Dendritic cell treated with granulocyte-macrophage colony-stimulating factor and Interleukin-4, amounts not matched to agents 40 ng/mL and 50 ng/mL, for 4 days (primary cell): ENCODE data around the gene RNF2.

ENCODE experiments used
- H3K27ac Mint-ChIP-seq: one replicate; pipeline ENCODE4 v1.8.0; 2022; ENCODE audit warnings: mild to moderate bottlenecking, mixed read lengths
- H3K27me3 Mint-ChIP-seq: one replicate; pipeline ENCODE4 v1.8.0; 2022; ENCODE audit warnings: mild to moderate bottlenecking, mixed read lengths
- H3K36me3 Mint-ChIP-seq: one replicate; pipeline ENCODE4 v1.8.0; 2022; ENCODE audit warnings: low read depth, mixed read lengths
- H3K4me1 Mint-ChIP-seq: one replicate; pipeline ENCODE4 v1.8.0; 2022; ENCODE audit warnings: low read depth, mixed read lengths
- H3K4me3 Mint-ChIP-seq: one replicate; pipeline ENCODE4 v1.8.0; 2022; ENCODE audit warnings: mild to moderate bottlenecking, moderate library complexity, mixed read lengths
- H3K9me3 Mint-ChIP-seq: one replicate; pipeline ENCODE4 v1.8.0; 2022; ENCODE audit warnings: mixed read lengths
- intact Hi-C: fragments of 100-400 bp; cut with micrococcal nuclease; formaldehyde crosslinking; loops from one replicate; pipeline ENCODE4 v1.15.0; 2022

RNF2 gene

DNA sequence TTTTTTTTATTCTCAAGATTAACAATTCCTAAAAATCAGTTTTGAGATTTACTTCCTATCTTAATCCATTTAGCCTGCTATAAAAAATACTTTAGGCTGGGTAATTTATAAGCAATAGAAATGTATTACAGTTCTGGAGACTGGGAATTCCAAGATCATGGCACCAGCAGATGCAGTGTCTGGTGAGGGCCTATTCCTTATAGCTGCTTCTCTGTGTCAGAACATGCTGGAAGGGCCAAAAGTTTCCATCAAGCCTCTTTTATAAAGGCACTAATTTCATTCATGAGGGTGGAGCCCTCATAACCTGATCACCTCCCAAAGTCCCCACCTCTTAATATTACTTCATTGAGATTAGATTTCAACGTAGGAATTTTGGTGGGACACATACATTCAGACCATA lies 41.7 kb downstream of the RNF2 start:
- Mint-ChIP-seq H3K36me3 (peaks cover 42% of the 10 kb centered on the region), H3K4me3 (no peak overlapping the region), H3K9me3 (peaks cover 5% of the 10 kb centered on the region), H3K4me1 (peaks cover 12% of the 10 kb centered on the region), H3K27ac (no peak overlapping the region), H3K27me3 (no peaks in the 10 kb centered on the region)
- intact Hi-C loops, result no loop called here

- intact Hi-C loops, result no loop called here
- H3K4me1 Mint-ChIP-seq, result peaks cover 12% of the 10 kb centered on the region
These were observed 42.4 kb downstream of the RNF2 start for GRCh38 chr1:185087746-185088145.

GRCh38 chr1:185091480-185091879 lies 46.1 kb downstream of the RNF2 start:
- Mint-ChIP-seq H3K4me1 (peaks cover 6% of the 10 kb centered on the region), H3K9me3 (peaks cover 5% of the 10 kb centered on the region), H3K27me3 (no peaks in the 10 kb centered on the region), H3K36me3 (peaks cover 72% of the 10 kb centered on the region), H3K4me3 (no peak overlapping the region), H3K27ac (no peak overlapping the region)
- intact Hi-C loops, result no loop called here

More at GRCh38 chr1:185087746-185088145, 42.4 kb downstream of the RNF2 start:
- peaks cover 46% of the 10 kb centered on the region for H3K36me3 Mint-ChIP-seq
- peaks cover 5% of the 10 kb centered on the region for H3K9me3 Mint-ChIP-seq
- H3K27ac Mint-ChIP-seq, result no peak overlapping the region
- H3K4me3 Mint-ChIP-seq, result no peak overlapping the region
- H3K27me3 Mint-ChIP-seq, result no peaks in the 10 kb centered on the region

GRCh38 chr1:185094761-185095160 lies 49.4 kb downstream of the RNF2 start:
- H3K4me3 Mint-ChIP-seq, result no peak overlapping the region
- no peak overlapping the region for H3K27ac Mint-ChIP-seq
- H3K36me3 Mint-ChIP-seq, result peaks cover 78% of the 10 kb centered on the region
- H3K9me3 Mint-ChIP-seq, result no peaks in the 10 kb centered on the region
- intact Hi-C loops, result no loop called here
- H3K4me1 Mint-ChIP-seq, result no peaks in the 10 kb centered on the region
- H3K27me3 Mint-ChIP-seq, result no peaks in the 10 kb centered on the region

GRCh38 chr1:185096531-185096930 lies 51.2 kb downstream of the RNF2 start:
- intact Hi-C loops, result no loop called here
- Mint-ChIP-seq H3K27ac (no peak overlapping the region), H3K9me3 (no peaks in the 10 kb centered on the region), H3K4me3 (no peak overlapping the region), H3K4me1 (no peaks in the 10 kb centered on the region), H3K36me3 (peaks cover 91% of the 10 kb centered on the region), H3K27me3 (no peaks in the 10 kb centered on the region)

GRCh38 chr1:185104083-185104482 lies 58.7 kb downstream of the RNF2 start:
- no peak overlapping the region for H3K27ac Mint-ChIP-seq
- H3K4me1 Mint-ChIP-seq, result no peaks in the 10 kb centered on the region
- H3K9me3 Mint-ChIP-seq, result peaks cover 28% of the 10 kb centered on the region
- H3K36me3 Mint-ChIP-seq, result peaks cover 56% of the 10 kb centered on the region
- intact Hi-C loops, result no loop called here
- H3K4me3 Mint-ChIP-seq, result no peak overlapping the region
- H3K27me3 Mint-ChIP-seq, result no peaks in the 10 kb centered on the region

DNA sequence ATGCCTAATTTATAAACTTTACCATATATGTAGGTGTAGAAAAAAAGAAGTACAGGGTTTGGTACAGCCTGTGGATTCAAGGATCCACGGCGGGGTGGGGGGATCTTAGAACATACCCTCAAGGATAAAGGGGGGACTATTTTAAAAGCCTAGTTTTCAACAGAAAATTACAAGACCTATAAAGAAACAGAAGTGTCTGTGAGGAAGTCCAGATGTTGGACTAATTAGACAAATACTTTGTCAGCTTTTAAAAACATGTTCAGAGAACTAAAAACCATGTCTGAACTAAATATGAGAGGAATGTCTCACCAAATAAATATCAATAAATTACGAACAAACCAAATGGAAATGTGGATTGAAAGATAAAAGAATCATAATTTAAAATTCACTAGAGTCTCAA lies 59.8 kb downstream of the RNF2 start:
- Mint-ChIP-seq H3K27ac (no peak overlapping the region), H3K9me3 (peaks cover 35% of the 10 kb centered on the region), H3K27me3 (no peaks in the 10 kb centered on the region), H3K4me1 (no peaks in the 10 kb centered on the region), H3K4me3 (no peak overlapping the region), H3K36me3 (peaks cover 47% of the 10 kb centered on the region)
- intact Hi-C loops, result no loop called here

DNA sequence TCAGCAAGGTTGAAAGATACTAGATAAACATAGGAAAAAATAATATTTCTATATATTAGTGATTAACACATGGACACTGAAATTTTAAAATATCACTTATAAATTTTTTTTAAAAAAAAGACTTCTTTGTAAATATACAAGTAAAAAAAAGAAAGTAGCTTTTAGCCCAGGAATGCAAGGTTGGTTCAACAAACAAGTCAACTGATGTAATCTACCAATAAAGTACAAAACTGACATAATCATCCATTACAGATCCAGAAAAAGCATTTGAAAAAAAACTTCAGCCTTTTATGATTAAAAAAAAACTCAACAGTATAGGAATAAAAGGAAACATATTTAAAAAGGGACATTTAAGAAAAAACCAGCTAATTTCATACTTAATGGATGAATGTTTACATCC lies 63.0 kb downstream of the RNF2 start:
- no peaks in the 10 kb centered on the region for H3K4me1 Mint-ChIP-seq

DNA sequence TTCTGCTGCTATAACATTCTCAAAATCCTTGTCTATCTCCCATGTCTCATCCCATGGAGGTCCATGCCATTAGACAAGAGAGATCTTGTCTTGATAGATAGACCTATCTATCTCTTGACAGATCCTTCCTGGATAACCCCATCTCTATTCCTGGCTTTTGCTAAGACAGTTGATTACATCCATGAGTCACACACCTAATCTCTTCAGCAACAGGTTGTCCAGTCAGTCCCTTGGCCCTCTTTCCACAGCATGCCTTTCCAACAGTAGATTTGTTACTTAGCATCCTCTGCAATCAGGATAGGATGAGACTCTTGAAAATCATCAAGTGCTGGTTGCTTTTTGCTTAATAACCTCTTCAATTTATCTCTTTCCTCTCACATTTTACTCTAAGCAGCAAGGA lies 64.8 kb downstream of the RNF2 start:
- no peaks in the 10 kb centered on the region for H3K4me1 Mint-ChIP-seq
- intact Hi-C loops, result no loop called here
- H3K4me3 Mint-ChIP-seq, result no peak overlapping the region
- no peak overlapping the region for H3K27ac Mint-ChIP-seq
- peaks cover 6% of the 10 kb centered on the region for H3K36me3 Mint-ChIP-seq
- H3K27me3 Mint-ChIP-seq, result no peaks in the 10 kb centered on the region
- H3K9me3 Mint-ChIP-seq, result peaks cover 35% of the 10 kb centered on the region

More for the DNA sequence above, 63.0 kb downstream of the RNF2 start:
- no peak overlapping the region for H3K4me3 Mint-ChIP-seq
- no peak overlapping the region for H3K27ac Mint-ChIP-seq
- intact Hi-C loops, result no loop called here
- H3K27me3 Mint-ChIP-seq, result no peaks in the 10 kb centered on the region
- H3K36me3 Mint-ChIP-seq, result peaks cover 18% of the 10 kb centered on the region
- peaks cover 35% of the 10 kb centered on the region for H3K9me3 Mint-ChIP-seq

GRCh38 chr1:185111873-185112272 lies 66.5 kb downstream of the RNF2 start:
- Mint-ChIP-seq H3K4me3 (no peak overlapping the region), H3K27ac (no peak overlapping the region)
- intact Hi-C loops, result no loop called here

GRCh38 chr1:185112356-185112755 lies 67.0 kb downstream of the RNF2 start:
- intact Hi-C loops, result no loop called here
- Mint-ChIP-seq H3K4me3 (no peak overlapping the region), H3K27ac (no peak overlapping the region), H3K36me3 (peaks cover 13% of the 10 kb centered on the region), H3K27me3 (no peaks in the 10 kb centered on the region), H3K9me3 (peaks cover 24% of the 10 kb centered on the region), H3K4me1 (no peaks in the 10 kb centered on the region)

More at GRCh38 chr1:185111873-185112272, 66.5 kb downstream of the RNF2 start:
- no peaks in the 10 kb centered on the region for H3K27me3 Mint-ChIP-seq
- H3K9me3 Mint-ChIP-seq, result peaks cover 24% of the 10 kb centered on the region
- H3K4me1 Mint-ChIP-seq, result no peaks in the 10 kb centered on the region
- H3K36me3 Mint-ChIP-seq, result peaks cover 8% of the 10 kb centered on the region

GRCh38 chr1:185129708-185130107 lies 84.3 kb downstream of the RNF2 start:
- Mint-ChIP-seq H3K36me3 (peaks cover 87% of the 10 kb centered on the region), H3K4me1 (peaks cover 18% of the 10 kb centered on the region), H3K9me3 (peaks cover 15% of the 10 kb centered on the region), H3K4me3 (no peak overlapping the region), H3K27me3 (no peaks in the 10 kb centered on the region), H3K27ac (no peak overlapping the region)
- intact Hi-C loops, result no loop called here

GRCh38 chr1:185132534-185132933 lies 87.2 kb downstream of the RNF2 start:
- Mint-ChIP-seq H3K27ac (no peak overlapping the region), H3K27me3 (no peaks in the 10 kb centered on the region), H3K4me1 (peaks cover 18% of the 10 kb centered on the region), H3K36me3 (peaks cover 81% of the 10 kb centered on the region), H3K4me3 (no peak overlapping the region), H3K9me3 (peaks cover 15% of the 10 kb centered on the region)
- intact Hi-C loops, result no loop called here

GRCh38 chr1:185137896-185138545 lies 92.7 kb downstream of the RNF2 start:
- intact Hi-C loops, result no loop called here

DNA sequence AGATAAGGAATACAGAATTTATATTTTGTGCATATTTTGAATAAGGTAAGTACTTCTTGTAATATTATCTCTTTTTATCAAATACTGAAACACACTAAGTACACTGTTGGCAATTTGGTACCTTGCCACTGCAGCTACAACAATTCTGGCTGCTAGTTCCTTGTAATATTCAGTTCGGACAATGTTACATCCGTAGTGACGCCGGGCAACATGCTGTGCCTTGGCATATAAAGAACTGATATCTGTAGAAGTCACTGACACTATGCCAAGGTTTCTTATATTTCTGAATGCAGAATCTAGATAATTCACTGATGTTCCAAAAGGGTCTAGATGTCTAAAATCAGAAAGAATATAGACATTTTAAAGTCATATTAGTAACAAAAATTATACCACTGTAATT lies 93.9 kb downstream of the RNF2 start:
- Mint-ChIP-seq H3K27me3 (no peaks in the 10 kb centered on the region), H3K27ac (no peak overlapping the region), H3K4me3 (no peak overlapping the region), H3K36me3 (peaks cover 65% of the 10 kb centered on the region), H3K9me3 (no peaks in the 10 kb centered on the region), H3K4me1 (no peaks in the 10 kb centered on the region)
- intact Hi-C loops, result no loop called here

More at GRCh38 chr1:185137896-185138545, 92.7 kb downstream of the RNF2 start:
- Mint-ChIP-seq H3K27ac (no peak overlapping the region), H3K36me3 (peaks cover 77% of the 10 kb centered on the region), H3K4me3 (no peak overlapping the region), H3K4me1 (no peaks in the 10 kb centered on the region), H3K27me3 (no peaks in the 10 kb centered on the region), H3K9me3 (peaks cover 8% of the 10 kb centered on the region)
